ENCODE measurements around the gene GPBAR1.

Gene GPBAR1, protein sequence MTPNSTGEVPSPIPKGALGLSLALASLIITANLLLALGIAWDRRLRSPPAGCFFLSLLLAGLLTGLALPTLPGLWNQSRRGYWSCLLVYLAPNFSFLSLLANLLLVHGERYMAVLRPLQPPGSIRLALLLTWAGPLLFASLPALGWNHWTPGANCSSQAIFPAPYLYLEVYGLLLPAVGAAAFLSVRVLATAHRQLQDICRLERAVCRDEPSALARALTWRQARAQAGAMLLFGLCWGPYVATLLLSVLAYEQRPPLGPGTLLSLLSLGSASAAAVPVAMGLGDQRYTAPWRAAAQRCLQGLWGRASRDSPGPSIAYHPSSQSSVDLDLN

GRCh38 chr2:218260742-218261422 lies at the start of gene GPBAR1:
TSS of gene GPBAR1 (plus strand) at chr2:218261015. CDS start at chr2:218262725, 1,710 bp downstream.
- no peak for DNase-seq (ENCODE audit: low read depth)

DNA sequence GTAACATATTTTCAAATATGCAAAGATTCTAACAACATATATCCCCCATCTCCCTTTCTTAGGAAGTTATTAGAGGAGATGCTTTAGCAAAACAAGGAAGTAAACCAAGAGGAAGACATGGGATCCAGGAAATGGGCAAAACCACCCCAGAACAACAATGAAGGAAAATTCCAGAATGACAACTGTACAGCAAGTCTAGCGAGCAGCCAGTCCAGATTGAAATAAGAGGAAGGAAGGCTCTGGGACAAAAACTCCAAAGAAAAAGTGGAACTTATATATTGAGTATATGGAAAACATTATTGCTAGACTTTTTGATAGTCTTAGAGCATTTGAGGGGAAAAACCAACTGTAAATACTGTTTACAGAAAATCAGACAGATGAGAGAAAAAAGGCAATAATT lies 46.7 kb upstream of the GPBAR1 start:
- no peak for DNase-seq (ENCODE audit: low read depth)

- DNase-seq (ENCODE audit: low read depth), result no peak
These were observed 44.5 kb upstream of the GPBAR1 start for GRCh38 chr2:218216336-218216673.

DNA sequence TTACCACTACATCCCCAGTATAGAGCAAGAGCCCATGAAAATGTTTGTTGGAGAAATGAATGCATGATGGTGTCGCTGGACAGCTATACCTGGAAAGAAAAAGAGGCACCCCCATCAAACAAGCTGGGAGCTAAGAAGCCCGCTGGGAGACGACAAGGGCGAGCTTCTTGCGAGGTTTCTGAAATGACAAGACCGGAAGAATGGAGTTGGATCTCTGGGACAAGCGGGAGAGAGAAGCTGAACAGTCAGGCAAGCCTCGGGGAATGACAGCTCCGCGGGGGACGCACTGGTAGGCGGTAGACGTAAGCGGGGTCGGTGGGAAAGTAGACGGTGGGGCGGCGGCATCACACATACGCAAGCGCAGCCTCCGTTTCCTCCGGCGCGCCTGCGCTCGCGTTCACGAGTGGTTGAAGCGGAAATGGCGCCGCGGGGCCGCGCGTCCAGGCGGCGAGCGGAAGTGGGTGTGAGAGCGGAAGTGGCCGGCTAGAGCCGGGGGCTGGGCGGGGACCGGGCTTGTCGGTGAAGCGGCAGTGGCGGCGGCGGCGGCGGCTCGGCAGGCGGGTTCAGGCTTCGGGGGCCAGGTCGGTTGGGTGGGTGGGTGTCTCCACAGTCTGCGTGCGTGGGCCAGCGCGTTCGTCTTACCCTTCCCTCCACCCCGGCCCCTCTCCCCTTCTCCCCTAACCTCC lies 44.0 kb upstream of the GPBAR1 start, which contains the start of gene ARPC2:
Gene ARPC2, plus strand, starts transcription at position 516 of the 686 bp plus-strand sequence. CDS start 282 bp downstream, outside the sequence.
- peak; percentile 94 for DNase-seq (ENCODE audit: low read depth)

- peak; percentile 53 for DNase-seq (ENCODE audit: low read depth)
These were observed 43.2 kb upstream of the GPBAR1 start for GRCh38 chr2:218217360-218218267.

DNA sequence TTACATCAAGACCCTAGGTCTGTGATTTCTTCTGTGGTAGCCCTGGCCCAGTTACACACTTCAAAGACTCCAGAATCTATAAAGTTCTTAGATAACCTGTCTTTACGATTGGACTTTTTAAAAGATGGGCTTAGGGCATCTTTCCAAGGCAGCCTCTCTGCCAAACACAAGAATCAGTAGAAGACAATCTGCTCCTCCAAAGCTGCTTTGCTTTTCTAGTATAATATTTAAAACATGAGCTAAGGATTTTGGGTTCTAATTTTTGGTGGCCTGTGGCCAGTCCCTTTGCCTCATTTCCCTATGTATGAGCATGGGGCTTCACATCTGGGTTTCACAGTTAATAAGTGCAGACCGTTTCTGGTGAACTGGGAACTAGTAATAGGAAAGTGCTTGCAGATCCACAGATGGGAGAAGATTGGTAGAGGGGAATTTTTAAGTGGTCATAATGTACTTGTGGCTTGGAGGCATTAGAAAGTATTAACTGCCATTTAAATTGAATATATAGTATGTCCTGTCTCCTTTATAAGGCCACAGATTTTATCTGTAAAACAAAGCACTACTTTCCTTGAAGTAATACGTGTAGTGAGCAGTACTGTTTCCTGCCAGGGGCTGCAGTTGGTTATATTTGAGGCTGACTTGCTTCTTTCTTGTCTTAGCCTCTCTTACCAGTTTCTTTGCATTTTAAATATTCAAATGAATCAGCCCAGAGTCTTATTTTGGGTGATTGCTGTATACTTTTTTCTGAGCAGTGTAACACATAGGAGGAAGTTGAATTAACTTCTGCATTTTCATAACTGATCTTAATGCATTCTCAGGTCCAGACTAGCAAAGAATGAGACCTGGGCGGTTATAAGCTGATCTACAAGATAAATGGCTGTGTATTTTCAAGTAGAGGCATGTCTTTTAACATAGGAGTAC lies 42.3 kb upstream of the GPBAR1 start:
- DNase-seq (ENCODE audit: low read depth), result no peak

GRCh38 chr2:218219934-218220333 lies 40.9 kb upstream of the GPBAR1 start:
- no peak for DNase-seq (ENCODE audit: low read depth)

DNA sequence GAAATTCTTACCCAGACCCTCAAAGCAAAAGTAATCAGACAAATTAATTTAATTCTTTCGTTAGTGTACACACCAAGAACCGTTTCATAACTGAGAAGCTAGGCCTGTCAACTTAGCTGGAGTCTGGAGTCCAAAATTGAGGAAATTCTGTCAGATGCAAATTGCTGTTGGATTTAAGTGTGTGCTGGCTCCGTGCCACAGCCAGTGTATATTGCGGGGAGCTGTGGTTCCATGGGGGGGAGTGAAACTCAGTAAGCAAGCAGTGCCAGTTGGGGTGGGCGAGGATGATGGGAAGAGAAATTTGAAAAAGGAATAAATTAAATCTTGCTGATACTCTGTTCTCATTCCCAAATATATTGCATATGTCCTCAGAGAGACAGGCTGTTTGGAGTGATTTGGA lies 39.8 kb upstream of the GPBAR1 start:
- DNase-seq (ENCODE audit: low read depth), result no peak

DNA sequence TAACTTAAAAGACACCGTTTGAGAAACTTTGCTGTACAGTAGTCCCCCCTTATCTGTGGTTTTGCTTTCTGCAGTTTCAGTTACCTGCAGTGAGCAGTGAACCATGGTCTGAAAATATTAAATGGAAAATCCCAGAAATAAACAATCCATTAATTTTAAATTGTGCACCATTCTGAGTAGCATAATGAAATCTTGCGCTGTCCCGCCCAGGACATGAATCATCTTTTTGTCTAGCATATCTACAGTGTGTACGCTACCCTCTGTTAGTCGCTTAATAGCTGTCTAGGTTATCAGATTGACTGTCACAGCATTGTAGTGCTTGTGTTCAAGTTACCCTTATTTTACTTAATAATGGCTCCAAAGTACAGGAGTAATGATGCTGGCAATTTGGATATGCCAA lies 37.8 kb upstream of the GPBAR1 start:
- no peak for DNase-seq (ENCODE audit: low read depth)

DNA sequence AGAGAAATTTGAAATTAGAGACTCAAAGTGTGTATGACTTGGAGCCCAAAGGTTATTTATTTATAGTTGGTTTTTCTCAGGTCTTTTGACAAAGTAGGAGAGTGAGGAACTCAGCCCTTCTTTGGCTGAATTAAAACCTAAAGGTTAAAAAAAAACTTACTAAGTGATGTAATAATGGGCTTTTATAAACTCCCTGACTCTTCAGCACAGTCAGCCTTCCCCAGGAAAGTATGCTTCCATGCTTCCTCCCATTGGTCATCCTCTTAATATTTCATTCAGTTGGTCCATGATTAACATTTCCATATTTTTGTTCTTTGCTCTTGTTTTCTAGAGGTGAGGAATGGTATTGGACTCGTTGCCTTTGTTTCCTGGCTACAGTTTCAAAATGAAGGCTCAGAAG lies 36.6 kb upstream of the GPBAR1 start:
- DNase-seq (ENCODE audit: low read depth), result no peak

DNA sequence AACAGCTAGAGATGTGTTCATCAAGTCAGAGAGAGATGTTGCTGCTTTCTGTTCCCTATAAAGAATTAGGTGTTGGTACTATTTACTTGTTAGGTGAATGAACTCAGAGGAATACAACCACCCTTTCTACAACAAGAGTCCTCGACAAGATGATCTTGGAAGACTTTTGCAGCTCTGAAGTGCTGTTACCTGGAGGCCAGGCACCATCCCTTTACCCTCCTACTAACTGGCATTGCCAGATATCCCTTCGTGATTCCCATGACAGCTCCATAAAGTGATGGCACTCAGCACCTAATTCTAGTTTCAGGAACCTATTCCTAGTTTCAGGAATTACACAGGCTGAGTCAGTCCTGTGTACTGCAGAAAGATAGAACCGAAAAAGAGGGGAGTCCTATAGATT lies 33.9 kb upstream of the GPBAR1 start:
- no peak for DNase-seq (ENCODE audit: low read depth)

DNA sequence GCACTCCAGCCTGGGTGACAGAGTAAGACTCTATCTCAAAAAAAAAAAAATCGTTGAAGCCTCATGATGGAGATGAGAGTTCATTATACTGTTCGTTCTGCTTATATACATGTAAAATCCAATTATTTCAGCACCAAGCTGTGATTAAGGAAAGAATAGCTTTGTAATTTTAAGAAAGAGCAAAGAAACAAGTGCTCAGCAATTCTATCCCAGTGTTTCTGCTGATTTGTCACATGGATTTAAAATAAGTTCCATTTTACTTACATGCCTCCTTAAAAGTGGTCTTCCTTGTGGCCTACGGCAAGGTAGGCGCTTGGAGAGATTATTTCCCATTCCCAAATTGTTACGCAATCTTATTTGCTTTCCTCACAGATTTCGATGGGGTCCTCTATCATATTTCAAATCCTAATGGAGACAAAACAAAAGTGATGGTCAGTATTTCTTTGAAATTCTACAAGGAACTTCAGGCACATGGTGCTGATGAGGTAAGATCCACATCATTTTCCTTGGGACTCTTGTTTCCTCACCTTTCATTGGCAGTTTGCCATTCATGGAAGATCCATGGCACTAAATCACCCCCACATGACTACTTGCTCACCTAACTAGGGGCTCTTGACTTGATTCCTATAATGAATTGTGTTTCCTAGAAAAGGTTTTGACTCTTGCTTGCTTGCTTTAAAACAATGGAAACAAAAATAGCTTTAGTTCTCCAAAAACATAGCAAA lies 32.3 kb upstream of the GPBAR1 start:
- no peak for DNase-seq (ENCODE audit: low read depth)

GRCh38 chr2:218229239-218229638 lies 31.6 kb upstream of the GPBAR1 start:
- no peak for DNase-seq (ENCODE audit: low read depth)

DNA sequence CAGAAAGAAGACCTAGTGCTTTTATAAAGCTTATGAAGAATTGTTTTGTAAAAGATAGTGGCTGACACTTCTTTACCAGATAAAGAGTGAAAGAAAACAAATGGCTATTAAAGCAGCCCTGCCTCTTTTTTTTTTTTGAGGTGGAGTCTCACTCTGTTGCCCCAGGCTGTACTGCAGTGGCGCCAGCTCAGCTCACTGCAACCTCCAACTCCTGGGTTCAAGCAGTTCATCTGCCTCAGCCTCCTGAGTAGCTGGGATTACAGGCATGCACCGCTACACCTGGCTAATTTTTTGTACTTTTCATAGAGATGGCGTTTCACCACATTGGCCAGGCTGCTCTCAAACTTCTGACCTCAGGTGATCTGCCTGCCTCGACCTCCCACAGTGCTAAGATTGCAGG lies 31.0 kb upstream of the GPBAR1 start:
- DNase-seq (ENCODE audit: low read depth), result no peak

DNA sequence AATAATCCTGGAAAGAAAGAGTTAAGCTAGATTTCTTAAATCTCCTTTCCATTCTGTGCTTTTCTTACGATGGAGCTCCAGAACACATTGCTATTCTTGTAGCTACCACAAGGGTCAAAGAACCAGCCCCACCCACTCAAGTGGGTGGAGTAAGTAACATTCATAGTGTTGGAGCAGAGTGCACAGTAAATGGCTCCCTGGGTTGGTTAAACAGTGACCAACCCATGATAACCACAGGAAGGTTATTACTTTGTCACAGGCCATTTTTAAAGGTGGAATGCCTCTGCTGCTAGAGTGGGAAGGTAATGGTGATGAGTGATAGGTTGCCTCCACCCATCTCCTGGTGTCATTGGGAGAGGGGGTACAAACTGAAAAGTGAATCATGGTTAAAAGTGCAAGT lies 29.9 kb upstream of the GPBAR1 start:
- no peak for DNase-seq (ENCODE audit: low read depth)

DNA sequence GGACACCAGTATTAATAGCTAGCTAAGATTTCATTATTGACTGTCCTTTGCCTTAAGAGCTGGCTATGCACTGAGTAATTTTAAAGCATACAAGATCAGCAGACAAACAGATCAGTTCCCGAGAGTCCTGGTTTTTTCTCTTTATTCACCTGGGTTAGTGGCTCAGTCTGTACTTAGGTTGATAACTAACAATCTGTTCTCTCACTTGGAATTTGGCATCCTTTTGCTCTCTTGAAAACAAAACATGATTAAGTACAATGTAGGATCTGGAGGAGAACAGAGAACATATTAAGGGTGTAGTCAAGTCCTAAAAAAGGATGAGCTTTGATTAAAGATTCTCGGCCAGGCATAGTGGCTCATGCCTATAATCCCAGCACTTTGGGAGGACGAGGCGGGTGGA lies 27.3 kb upstream of the GPBAR1 start:
- no peak for DNase-seq (ENCODE audit: low read depth)

DNA sequence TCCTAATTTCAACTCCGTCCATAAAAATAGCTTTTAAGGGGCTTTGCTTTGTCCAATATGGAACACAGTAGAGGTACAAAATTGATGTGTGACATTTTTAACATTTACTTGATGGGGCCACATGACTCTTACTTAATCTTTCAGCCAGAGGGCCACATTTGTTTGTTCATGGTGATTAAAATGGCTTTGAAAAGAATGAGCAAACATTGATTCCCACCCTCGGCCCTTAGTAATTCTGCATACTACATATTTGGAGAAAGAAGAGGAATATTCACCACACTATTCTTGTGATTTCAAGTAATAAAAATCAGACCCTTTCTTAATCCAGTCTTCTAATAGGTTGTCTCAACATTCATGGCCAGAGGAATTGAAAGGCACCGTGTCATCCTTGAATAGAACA lies 26.3 kb upstream of the GPBAR1 start:
- DNase-seq (ENCODE audit: low read depth), result no peak

- DNase-seq (ENCODE audit: low read depth), result no peak
These were observed 25.8 kb upstream of the GPBAR1 start for GRCh38 chr2:218235017-218235416.

DNA sequence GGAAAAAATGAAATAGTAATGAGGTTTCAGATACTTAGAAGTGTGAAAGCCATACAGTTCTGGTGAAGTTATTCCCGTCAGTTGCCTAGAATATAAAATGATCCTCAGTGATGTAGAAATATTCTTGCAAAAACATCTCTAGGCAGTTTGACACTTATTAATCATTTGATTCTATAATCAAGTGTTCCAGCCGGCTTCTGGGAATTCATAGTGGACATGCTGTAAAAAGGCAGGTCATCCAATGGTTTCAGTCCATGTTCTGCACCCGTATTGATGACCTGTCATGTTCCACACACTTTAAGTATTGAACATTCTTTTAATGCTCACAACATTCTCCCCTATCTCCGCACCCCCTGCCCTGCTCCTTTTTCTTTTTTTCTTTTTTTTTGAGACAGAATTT lies 24.0 kb upstream of the GPBAR1 start:
- DNase-seq (ENCODE audit: low read depth), result no peak

- no peak for DNase-seq (ENCODE audit: low read depth)
These were observed 21.9 kb upstream of the GPBAR1 start for GRCh38 chr2:218238887-218239286.

Measured in activated T-helper 1 cell treated with Interleukin-2 at 50 U/mL for 16 hours (primary cell).